ENCODE data around the gene TFF1.

Gene TFF1

DNA sequence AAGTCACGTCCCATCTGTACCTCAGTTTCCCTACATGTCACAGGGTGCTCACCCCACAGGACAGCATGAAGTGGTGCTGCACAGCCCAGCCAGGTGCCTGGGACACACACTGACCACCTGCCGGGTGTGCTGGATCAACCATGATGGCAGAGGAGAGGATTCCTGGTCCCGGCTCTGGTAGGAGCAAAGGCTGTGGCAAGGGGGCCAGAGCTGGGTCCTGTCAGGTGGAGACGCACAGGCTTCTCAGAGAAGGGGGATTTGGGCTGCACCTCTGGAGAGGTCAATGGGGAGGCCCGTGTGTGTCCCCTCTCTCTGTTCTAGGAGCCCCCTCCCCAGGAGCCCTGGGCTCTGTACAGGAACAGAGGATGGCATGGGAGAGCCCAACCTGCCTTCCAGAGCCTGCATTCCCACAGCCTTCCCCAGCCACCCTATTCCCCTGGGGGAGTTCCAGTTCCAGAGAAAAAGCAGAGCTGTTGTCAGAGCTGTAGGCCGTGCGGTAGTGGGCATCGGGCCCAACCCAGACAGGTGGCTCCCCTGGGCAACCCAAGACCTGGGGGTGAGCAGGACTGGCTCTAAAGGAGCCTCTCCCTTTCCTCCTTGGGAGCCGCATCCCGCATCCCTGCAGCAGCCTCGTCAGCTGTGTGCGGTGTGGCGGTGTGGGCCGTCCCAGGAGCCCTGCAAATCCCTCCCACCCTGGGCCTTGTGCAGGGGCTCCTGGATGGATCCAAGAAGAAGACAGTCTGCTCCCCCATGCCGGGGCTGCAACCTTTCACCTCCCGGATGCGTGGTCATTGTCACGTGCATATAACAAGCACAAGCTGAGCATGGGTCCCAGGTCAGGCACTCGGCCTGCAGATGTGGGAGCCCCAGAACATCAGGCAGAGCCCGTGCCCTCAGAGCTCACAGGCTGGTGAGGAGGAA, 48.2 kb downstream of the TFF1 start:
- no peak for DNase-seq (ENCODE audit: low spot score)

DNA sequence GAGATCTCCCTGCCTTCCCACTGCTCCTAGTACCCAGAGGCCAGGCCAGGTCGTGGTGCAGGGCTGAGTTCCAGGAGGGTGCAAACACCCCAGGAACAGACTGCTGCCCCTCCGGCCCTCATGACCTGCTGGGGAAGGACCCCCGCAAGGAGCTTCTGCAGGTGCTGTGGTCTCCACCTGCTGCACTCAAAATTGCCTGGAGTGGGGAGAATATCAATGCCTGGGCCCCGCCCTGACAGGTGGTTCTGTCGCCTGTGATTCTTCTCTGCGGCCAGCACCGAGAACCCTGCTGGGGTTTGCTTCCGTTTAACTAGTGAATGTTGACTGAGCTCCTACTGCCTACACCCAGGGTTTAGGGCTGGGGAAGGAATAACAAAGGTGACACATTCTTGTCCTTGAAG, 49.0 kb downstream of the TFF1 start:
- no peak for DNase-seq (ENCODE audit: low spot score)

DNA sequence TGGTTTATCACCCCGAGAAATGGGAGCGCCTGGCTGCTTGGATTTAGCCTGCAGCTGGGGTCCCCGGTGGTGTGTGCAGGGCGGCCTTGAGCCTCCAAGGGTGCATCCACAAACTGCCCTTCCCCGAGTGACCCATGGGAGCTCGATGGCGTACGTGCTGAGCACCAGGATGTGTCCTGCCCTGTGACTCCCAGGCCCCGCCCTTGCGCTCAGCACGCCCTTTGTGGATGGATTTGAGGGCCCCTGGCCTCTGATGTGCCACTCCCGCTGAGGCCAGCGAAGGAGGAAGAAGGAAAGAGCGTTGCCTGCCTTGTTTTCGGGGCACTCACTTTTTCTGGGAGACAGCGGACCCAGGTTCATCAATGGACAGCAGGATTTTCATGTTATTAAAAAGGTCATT, 49.4 kb downstream of the TFF1 start:
- DNase-seq (ENCODE audit: low spot score), result no peak

DNA sequence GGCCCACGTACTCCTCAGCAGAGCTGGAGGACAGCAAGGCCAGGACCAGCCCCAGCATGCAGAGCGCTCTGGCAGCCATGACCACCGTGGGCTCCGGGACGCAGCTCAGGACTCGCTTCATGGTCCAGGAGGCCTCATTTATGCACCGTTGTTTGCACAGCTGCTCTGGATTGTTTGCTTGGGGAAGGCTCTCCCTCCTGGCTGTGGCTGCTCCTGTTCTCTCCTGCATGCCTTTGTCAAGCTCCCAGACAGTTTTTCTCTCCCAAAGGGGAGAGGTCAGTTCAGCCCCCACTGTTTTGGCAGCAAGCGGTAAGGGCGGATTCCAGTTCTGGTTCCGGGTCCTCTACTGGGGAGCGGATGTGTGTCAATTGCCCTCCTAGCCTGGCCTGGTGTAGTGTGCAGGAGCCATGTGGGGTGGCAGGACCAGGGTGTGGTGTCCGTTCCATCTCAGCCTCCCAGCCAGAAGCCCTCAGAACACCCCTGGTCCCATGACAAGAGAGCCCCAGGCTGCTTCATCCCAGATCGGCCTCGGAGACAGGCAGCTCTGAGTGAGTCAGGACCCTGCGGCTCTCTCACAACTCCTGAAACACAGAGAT, 50.9 kb downstream of the TFF1 start, which contains the start of gene TFF3:
TSS of gene TFF3 (minus strand) at position 114 of the 596 bp plus-strand sequence. CDS start at position 79, 35 bp downstream.
- DNase-seq (ENCODE audit: low spot score), result no peak

DNA sequence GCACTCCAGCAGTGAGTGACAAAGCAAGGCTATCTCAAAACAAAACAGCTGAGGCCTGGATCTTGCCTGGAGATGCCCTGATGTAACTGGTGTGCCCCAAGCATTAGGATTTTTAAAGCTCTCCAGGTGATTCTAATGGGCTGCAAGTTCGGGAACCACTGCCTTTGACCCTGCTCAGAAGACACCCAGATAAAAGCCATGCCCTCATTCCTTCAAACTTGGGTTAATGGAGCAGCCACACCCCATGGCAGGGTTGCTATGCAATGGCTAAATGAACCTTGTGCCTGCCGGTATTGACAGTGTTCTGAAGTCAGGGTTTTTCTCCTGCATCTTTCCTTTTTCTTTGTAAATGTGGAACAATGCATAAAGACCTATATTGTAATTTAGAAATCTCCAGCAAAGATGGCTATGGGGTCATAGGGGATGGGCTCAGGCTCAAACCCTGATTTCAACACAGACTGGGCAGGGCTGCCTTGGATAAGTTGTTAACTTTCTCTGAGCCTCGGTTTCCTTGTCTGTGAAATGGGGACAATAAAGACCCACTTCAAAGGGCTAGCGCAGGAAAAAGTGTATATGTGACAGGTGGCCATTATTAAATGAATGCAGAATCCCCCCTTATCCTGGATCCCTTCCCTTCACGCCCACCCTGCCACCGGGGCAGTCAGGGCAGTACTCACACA, 51.6 kb downstream of the TFF1 start:
- DNase-seq (ENCODE audit: low spot score), result no peak

DNA sequence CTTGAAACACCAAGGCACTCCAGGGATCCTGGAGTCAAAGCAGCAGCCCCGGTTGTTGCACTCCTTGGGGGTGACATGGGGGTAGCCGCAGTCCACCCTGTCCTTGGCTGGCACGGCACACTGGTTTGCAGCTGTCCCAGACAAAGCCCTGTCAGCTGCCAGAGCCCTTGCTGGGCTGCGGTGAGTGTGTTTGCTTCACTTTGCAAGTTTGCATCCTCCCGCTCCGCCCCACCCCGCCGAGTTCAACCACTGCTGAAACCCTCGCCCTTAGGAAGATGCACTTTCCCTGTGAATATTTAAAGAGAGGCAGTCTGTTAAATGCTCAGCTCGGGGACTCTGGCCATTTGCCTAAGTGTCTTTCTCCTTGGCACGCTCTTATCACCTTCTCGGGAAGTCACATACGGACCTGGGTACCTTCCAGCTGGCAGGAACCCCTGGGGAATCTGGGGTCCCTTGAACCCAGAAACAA, 52.8 kb downstream of the TFF1 start:
- no peak for DNase-seq (ENCODE audit: low spot score)

DNA sequence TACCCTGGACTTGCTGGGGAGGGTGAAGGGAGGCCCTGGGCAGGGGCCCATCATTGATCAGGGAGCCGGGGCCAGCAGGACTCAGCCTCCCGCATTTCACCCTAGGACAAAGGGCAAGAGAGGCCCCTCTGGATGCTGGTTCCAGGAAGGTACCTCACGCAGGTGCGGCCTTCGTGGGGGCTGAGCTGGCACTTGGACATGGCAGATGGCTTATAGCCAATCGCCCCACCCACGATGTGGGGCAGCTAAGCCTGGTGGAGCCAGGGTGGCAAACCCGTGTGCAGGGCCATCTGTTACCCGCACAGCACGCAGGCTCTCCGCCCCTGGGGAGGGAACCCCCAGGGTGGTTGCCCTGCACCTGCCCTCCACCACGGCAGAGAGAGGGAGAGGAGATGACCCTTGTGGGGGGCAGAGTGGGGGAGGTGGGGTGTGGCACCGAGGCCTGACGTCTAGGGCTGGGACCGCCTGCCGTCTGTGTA, 53.7 kb downstream of the TFF1 start:
- no peak for DNase-seq (ENCODE audit: low spot score)
